ENCODE measurements around the gene WDR1. TPM values are rescaled to one million over a fixed set of nuclear protein-coding genes. Genes with fewer than 3 reads are reported as not detected.

WDR1 gene
- polyA plus RNA-seq, 1 of the 3 experiments (the other 2 are of a cell fraction), result 310 TPM

- Histone ChIP-seq H3K4me3 (ENCODE audit: low read depth in 2 of 2, low read length in 1 of 2) (no peak overlapping the region), H3K9me3 (no peaks in the 10 kb centered on the region), H3K4me1 (ENCODE audit: control insufficient read depth in 1 of 2, insufficient read depth in 2 of 2, low read depth in 1 of 2, low read length in 1 of 2) (peaks cover 27 to 35% of the 10 kb centered on the region in 2 experiments; a peak in 3 of 4 replicates), H3K9ac (no peak overlapping the region), H3F3A (replicated peaks; ENCODE audit: insufficient read depth) (peaks cover 42% of the 10 kb centered on the region), H3K4me2 (no peak overlapping the region), H2AFZ (ENCODE audit: low read depth) (no peak overlapping the region), H3K79me2 (ENCODE audit: insufficient read depth) (peaks cover 97% of the 10 kb centered on the region), H3K27me3 (ENCODE audit: insufficient read depth) (no peaks in the 10 kb centered on the region), H4K20me1 (ENCODE audit: insufficient read depth) (peaks cover 99% of the 10 kb centered on the region), H3K27ac (ENCODE audit: low read depth in 2 of 2, low read length in 1 of 2) (no peak overlapping the region), H3K9me2 (no peaks in the 10 kb centered on the region), H3K36me3 (replicated peaks in 1 of 2; ENCODE audit: control insufficient read depth in 1 of 2, insufficient read depth in 2 of 2, low read length in 1 of 2) (peaks cover 48 to 66% of the 10 kb centered on the region in 2 experiments)
- WGBS (ENCODE audit: low lambda C conversion rate), result 98% methylated on average over 7 of the region's 11 CpGs
- CTCF ChIA-PET, result no interaction called here
- TF ChIP-seq YY1 (IDR thresholded peaks at IDR 0.05; ENCODE audit: low read depth), result no peak
- TF ChIP-seq NRF1 (IDR thresholded peaks at IDR 0.05; ENCODE audit: low read depth, low read length), result no peak
- TF ChIP-seq NFIC (IDR thresholded peaks at IDR 0.05; ENCODE audit: borderline replicate concordance), result no peak
- TF ChIP-seq GABPA (IDR thresholded peaks at IDR 0.05; ENCODE audit: low read depth), result no peak
- TF ChIP-seq USF1 (IDR thresholded peaks at IDR 0.05; ENCODE audit: borderline replicate concordance, low read depth), result no peak
- POLR2A ChIA-PET, result no interaction called here
- DNase-seq, result no peak
Observed at GRCh38 chr4:10109995-10110670, 6.5 kb downstream of the WDR1 start.

- no peaks in the 10 kb centered on the region for H3K9me3 ChIP-seq
- DNase-seq, result no peak
- H3K4me1 ChIP-seq (ENCODE audit: control insufficient read depth in 1 of 2, insufficient read depth in 2 of 2, low read depth in 1 of 2, low read length in 1 of 2), result peaks cover 22 to 33% of the 10 kb centered on the region in 2 experiments; a peak in 3 of 4 replicates
- no peak overlapping the region for H3K4me3 ChIP-seq (ENCODE audit: low read depth in 2 of 2, low read length in 1 of 2)
- peaks cover 39 to 57% of the 10 kb centered on the region in 2 experiments for H3K36me3 ChIP-seq (replicated peaks in 1 of 2; ENCODE audit: control insufficient read depth in 1 of 2, insufficient read depth in 2 of 2, low read length in 1 of 2)
- H3K9me2 ChIP-seq, result no peaks in the 10 kb centered on the region
- H3F3A ChIP-seq (replicated peaks; ENCODE audit: insufficient read depth), result peaks cover 40% of the 10 kb centered on the region
- peaks cover 97% of the 10 kb centered on the region for H3K79me2 ChIP-seq (ENCODE audit: insufficient read depth)
- H2AFZ ChIP-seq (ENCODE audit: low read depth), result no peak overlapping the region
- H3K27ac ChIP-seq (ENCODE audit: low read depth in 2 of 2, low read length in 1 of 2), result no peak overlapping the region; a peak in 1 of 4 replicates
- 87% methylated on average over 12 of the region's 17 CpGs for WGBS (ENCODE audit: low lambda C conversion rate)
- POLR2A ChIA-PET, result no interaction called here
- CTCF ChIA-PET, result no interaction called here
- TF ChIP-seq CHD2 (IDR thresholded peaks at IDR 0.05; ENCODE audit: low read length, partially characterized antibody), result no peak
- no peak for TF ChIP-seq MAX (IDR thresholded peaks at IDR 0.05; ENCODE audit: low read depth)
- no peak for TF ChIP-seq PBX3 (IDR thresholded peaks at IDR 0.05)
- no peak for TF ChIP-seq REST (IDR thresholded peaks at IDR 0.05; ENCODE audit: low read depth, low read length)
- no peak for TF ChIP-seq RCOR1 (IDR thresholded peaks at IDR 0.05; ENCODE audit: low read length)
- TF ChIP-seq EP300 (IDR thresholded peaks at IDR 0.05; ENCODE audit: borderline replicate concordance in 1 of 2, low read depth in 1 of 2, low read length in 1 of 2), result no peak
- TF ChIP-seq ZBTB33 (IDR thresholded peaks at IDR 0.05; ENCODE audit: borderline replicate concordance, low read depth), result no peak
- no peak for TF ChIP-seq FOXM1 (IDR thresholded peaks at IDR 0.05; ENCODE audit: low read depth)
- TF ChIP-seq GATA2 (CRISPR knock-in tag; IDR thresholded peaks at IDR 0.05), result no peak
- no peak for TF ChIP-seq NFIC (IDR thresholded peaks at IDR 0.05; ENCODE audit: borderline replicate concordance)
- no peak for TF ChIP-seq FOSL2 (IDR thresholded peaks at IDR 0.05; ENCODE audit: borderline replicate concordance, low read depth)
- TF ChIP-seq RAD21 (IDR thresholded peaks at IDR 0.05; ENCODE audit: low read length), result no peak
- peaks cover 99% of the 10 kb centered on the region for H4K20me1 ChIP-seq (ENCODE audit: insufficient read depth)
- H3K27me3 ChIP-seq (ENCODE audit: insufficient read depth), result no peaks in the 10 kb centered on the region
- no peak overlapping the region for H3K4me2 ChIP-seq
- H3K9ac ChIP-seq, result no peak overlapping the region
Observed at GRCh38 chr4:10108818-10109783, 7.5 kb downstream of the WDR1 start.

Measured in SK-N-SH (cell line).